Gastroesophageal sphincter (tissue), 3 donors: ENCODE measurements around the gene ZNF497.

Experiments used
- CTCF ChIP-seq, 4 experiments: fragments of 200-600 bp in 2 of 4; fragments of 450-650 bp in 2 of 4; sonication (generic) in 1 of 4; IDR thresholded peaks; one replicate each; pipeline ENCODE4 v1.5.1; 2017 to 2019; ENCODE audit warnings: antibody characterized with exemption in 4 of 4, mild to moderate bottlenecking in 2 of 4, moderate library complexity in 2 of 4
- POLR2A ChIP-seq, 2 donors: fragments of 450-650 bp; IDR thresholded peaks; one replicate each; pipeline ENCODE4 v1.6.1; 2017; ENCODE audit warnings: antibody characterized with exemption in 2 of 2, mild to moderate bottlenecking in 2 of 2, moderate library complexity in 1 of 2
- POLR2AphosphoS5 ChIP-seq: sonication (generic); formaldehyde crosslinking; IDR thresholded peaks from one replicate; pipeline ENCODE4 v1.6.1; 2017; ENCODE audit warnings: antibody characterized with exemption

- TF ChIP-seq POLR2AphosphoS5 (no peak), POLR2A (IDR thresholded peaks at IDR 0.05) (no peak), CTCF (IDR thresholded peaks at IDR 0.05) (no peak)
These were observed 24.2 kb downstream of the ZNF497 start for GRCh38 chr19:58338336-58338735.
